GM12878 (cell line): ENCODE measurements around the gene CFAP54. TPM values are rescaled to one million over a fixed set of nuclear protein-coding genes. Genes with fewer than 3 reads are reported as not detected.

ENCODE experiments used
- ATAC-seq: fragments of 200-7000 bp; cut with Tn5 transposase; 3 replicates; pipeline ENCODE4 v1.9.1; 2020; ENCODE audit warnings: mild to moderate bottlenecking, moderate library complexity
- BruUV-seq: library from RNA; stranded (reverse); fragments of 400-500 nt; replicated peaks from 2 replicates; lab custom pipeline; 2021; lab: Mats Ljungman, UMichigan
- CTCF ChIA-PET: fragments of 300-600 bp; sonication (Branson Sonifier 250); formaldehyde crosslinking; extraction: SDS; loops from one replicate; lab custom pipeline; 2021; ENCODE audit warnings: inconsistent platforms; lab: Yijun Ruan, JAX
- POLR2A ChIA-PET: fragments of 350-600 bp; formaldehyde crosslinking; extraction: SDS; loops from one replicate; lab custom pipeline; 2021; ENCODE audit warnings: inconsistent platforms; lab: Charles Lee
- RAD21 ChIA-PET: fragments of 300-600 bp; sonication (Branson Sonifier 250); formaldehyde crosslinking; loops from one replicate; lab custom pipeline; 2023; ENCODE audit warnings: antibody characterized with exemption; ENCODE audit not compliant: unreplicated experiment; lab: Charles Lee
- SMC1A ChIA-PET: fragments of 300-600 bp; sonication (Branson Sonifier 250); formaldehyde crosslinking; loops from one replicate; lab custom pipeline; 2023; ENCODE audit not compliant: unreplicated experiment, uncharacterized antibody; lab: Charles Lee
- DNase-seq: peaks from one replicate; pipeline ENCODE4 v3.0.0-alpha.2; 2011; ENCODE audit warnings: low read depth, low spot score
- FAIRE-seq: peaks from 3 replicates; lab custom pipeline; 2011; peaks lifted over from hg19 to GRCh38; lab: Jason Lieb, UNC
- H2AFZ ChIP-seq: 2 replicates; pipeline ENCODE4 v1.6.0; 2011; ENCODE audit warnings: low read depth, low read length, control low read depth; ENCODE audit not compliant: control insufficient read depth
- H3K27ac ChIP-seq: 2 replicates; pipeline ENCODE4 v1.5.1; 2011; ENCODE audit warnings: control low read depth; ENCODE audit not compliant: control insufficient read depth, insufficient read depth
- H3K27me3 ChIP-seq, 2 experiments: replicated peaks in 1 of 2; 2 replicates each; pipeline versions ENCODE4 v1.6.0 to v1.6.1; 2011; ENCODE audit warnings: low read length in 1 of 2; ENCODE audit not compliant: control insufficient read depth in 2 of 2, insufficient read depth in 2 of 2
- H3K36me3 ChIP-seq, 2 experiments: 2 replicates each; pipeline ENCODE4 v1.5.1; 2011; ENCODE audit warnings: low read length in 1 of 2; ENCODE audit not compliant: control insufficient read depth in 2 of 2, insufficient read depth in 2 of 2
- H3K4me1 ChIP-seq: 2 replicates; pipeline ENCODE4 v1.6.1; 2011; ENCODE audit warnings: mild to moderate bottlenecking, low read length, moderate library complexity, mixed read lengths; ENCODE audit not compliant: control insufficient read depth, insufficient read depth
- H3K4me2 ChIP-seq: 2 replicates; pipeline ENCODE4 v1.6.0; 2011; ENCODE audit warnings: control low read depth; ENCODE audit not compliant: control insufficient read depth, insufficient read depth
- H3K4me3 ChIP-seq: fragments of 200-600 bp; sonication (generic); 2 replicates; pipeline ENCODE4 v1.5.1; 2016
- H3K79me2 ChIP-seq: 2 replicates; pipeline ENCODE4 v1.6.0; 2011; ENCODE audit warnings: low read length; ENCODE audit not compliant: control insufficient read depth, insufficient read depth
- H3K9ac ChIP-seq: 2 replicates; pipeline ENCODE4 v1.8.0; 2011; ENCODE audit warnings: low read length, control low read depth, mixed read lengths; ENCODE audit not compliant: control insufficient read depth, insufficient read depth
- H3K9me3 ChIP-seq: replicated peaks from 3 replicates; pipeline ENCODE4 v1.5.1; 2011; ENCODE audit warnings: mild to moderate bottlenecking, low read length; ENCODE audit not compliant: control insufficient read depth, insufficient read depth
- H4K20me1 ChIP-seq: 2 replicates; pipeline ENCODE4 v1.6.0; 2011; ENCODE audit not compliant: control insufficient read depth, insufficient read depth
- BRCA1 ChIP-seq: IDR thresholded peaks from 2 replicates; pipeline ENCODE4 v1.6.1; 2011; ENCODE audit warnings: low read depth, low read length, improper control_type of control experiment
- FOXM1 ChIP-seq: IDR thresholded peaks from 2 replicates; pipeline ENCODE4 v1.6.1; 2012; ENCODE audit warnings: low read depth, mild to moderate bottlenecking, inconsistent platforms, low read length, moderate library complexity
- NFXL1 ChIP-seq: fragments of 450-650 bp; IDR thresholded peaks from 2 replicates; pipeline ENCODE4 v1.6.1; 2017; ENCODE audit warnings: antibody characterized with exemption, mild to moderate bottlenecking, borderline replicate concordance
- STAT3 ChIP-seq: IDR thresholded peaks from 2 replicates; pipeline ENCODE4 v1.6.1; 2011; ENCODE audit warnings: low read depth, low read length, improper control_type of control experiment
- USF2 ChIP-seq: IDR thresholded peaks from 2 replicates; pipeline ENCODE4 v1.6.1; 2011; ENCODE audit warnings: low read depth, low read length, improper control_type of control experiment, borderline replicate concordance
- ZBED1 ChIP-seq: IDR thresholded peaks from 2 replicates; pipeline ENCODE4 v1.6.1; 2016; ENCODE audit warnings: borderline replicate concordance
- WGBS: methylation state at CpG from one replicate; pipeline ENCODE4 v1.1.6; 2016; ENCODE audit warnings: low lambda C conversion rate; ENCODE audit not compliant: insufficient replicate concordance, insufficient coverage; ENCODE audit errors: missing lambda C conversion rate; 5-methylcytosine and 5-hydroxymethylcytosine counted together
- in situ Hi-C: fragments of 300-500 bp; cut with MboI; formaldehyde crosslinking; loops from 9 replicates; pipeline ENCODE4 v1.14.3; 2018; ENCODE audit warnings: mixed read lengths
- intact Hi-C: fragments of 100-400 bp; cut with micrococcal nuclease; formaldehyde crosslinking; loops from one replicate; pipeline ENCODE4 v1.14.2; 2022; ENCODE audit not compliant: unreplicated experiment
- polyA plus RNA-seq, 11 experiments: library from polyadenylated mRNA; depleted of rRNA in 4 of 11; unstranded in 6 of 11; stranded (reverse) in 5 of 11; fragments of >200 nt; fragmentation: Nextera tagmentation in 4 of 11; fragmentation: Illumina TruSeq in 1 of 11; extraction: Ambion mirVana in 4 of 11; extraction: Trizol in 1 of 11; gene quantifications; 1 replicate in 1 of 11; 2 replicates in 10 of 11; pipeline versions ENCODE4 v1.2.1 to v1.2.3, GENCODE V29; 2011 to 2016; ENCODE audit warnings: inconsistent platforms in 2 of 11, missing spikeins in 2 of 11, low read depth in 1 of 11
- total RNA-seq, 4 experiments: library from RNA; depleted of rRNA in 3 of 4; stranded (reverse); fragments of >200 nt in 3 of 4; fragmentation: Illumina TruSeq in 1 of 4; extraction: Trizol in 1 of 4; gene quantifications; 2 replicates each; pipeline versions ENCODE4 v1.2.1 to v1.2.3, GENCODE V29; 2013 to 2021
- TF ChIP-seq, protein P1 (sequence below): IDR thresholded peaks from 2 replicates; pipeline ENCODE4 v1.6.1; 2012; ENCODE audit warnings: low read depth, low read length, improper control_type of control experiment

The CFAP54 gene
- total and polyA plus RNA-seq, 10 of the 15 experiments (the other 5 are each of a cell fraction or from before 2014, with no cell fraction given), result 0.19 to 1.5 (median 0.56) TPM

GRCh38 chr12:96486751-96487613 lies 2.4 kb upstream of the CFAP54 start:
- ChIA-PET RAD21 (interaction anchor here (1.4 to 5.4 kb wide), 4 partner anchors 27 to 272 kb away, joined by 4 to 118 read pairs (median 6); no protein-coding TSS in a partner anchor), CTCF (interaction anchor here (0.8 to 16.7 kb wide), 6 partner anchors 15 to 500 kb away, joined by 3 to 304 read pairs (median 4); partner anchors contain the start of gene CDK17)

More at GRCh38 chr12:96486751-96487613, 2.4 kb upstream of the CFAP54 start:
- ATAC-seq (no peak), FAIRE-seq (no peak), DNase-seq (no peak)
- BruUV-seq, result no TSS peak
- 91% methylated on average over 12 of the region's 12 CpGs for WGBS
- Histone ChIP-seq H3K36me3 (no peaks in the 10 kb centered on the region), H3K4me3 (no peak overlapping the region), H3K4me1 (peaks cover 16% of the 10 kb centered on the region), H3K9me3 (no peaks in the 10 kb centered on the region), H3K9ac (no peak overlapping the region), H4K20me1 (no peaks in the 10 kb centered on the region), H3K27me3 (no peaks in the 10 kb centered on the region), H3K27ac (no peak overlapping the region), H2AFZ (no peak overlapping the region), H3K79me2 (no peaks in the 10 kb centered on the region), H3K4me2 (no peak overlapping the region)
- intact Hi-C loops (loop anchor here (5.0 kb wide), 1 partner anchor 150 kb away; no protein-coding TSS in a partner anchor), in situ Hi-C loops (no loop called here)
- ChIA-PET POLR2A (interaction anchor here (0.8 kb wide), 1 partner anchor 81 kb away, joined by 3 read pairs; no protein-coding TSS in a partner anchor), SMC1A (interaction anchor here (0.7 to 15.0 kb wide), 9 partner anchors 9 to 90 kb away, joined by 3 to 237 read pairs (median 7); partner anchors contain the start of gene CDK17)
- no peak for TF ChIP-seq FOXM1
- no peak for TF ChIP-seq BRCA1
- no peak for TF ChIP-seq ZBED1
- TF ChIP-seq USF2, result no peak
- TF ChIP-seq, protein P1, sequence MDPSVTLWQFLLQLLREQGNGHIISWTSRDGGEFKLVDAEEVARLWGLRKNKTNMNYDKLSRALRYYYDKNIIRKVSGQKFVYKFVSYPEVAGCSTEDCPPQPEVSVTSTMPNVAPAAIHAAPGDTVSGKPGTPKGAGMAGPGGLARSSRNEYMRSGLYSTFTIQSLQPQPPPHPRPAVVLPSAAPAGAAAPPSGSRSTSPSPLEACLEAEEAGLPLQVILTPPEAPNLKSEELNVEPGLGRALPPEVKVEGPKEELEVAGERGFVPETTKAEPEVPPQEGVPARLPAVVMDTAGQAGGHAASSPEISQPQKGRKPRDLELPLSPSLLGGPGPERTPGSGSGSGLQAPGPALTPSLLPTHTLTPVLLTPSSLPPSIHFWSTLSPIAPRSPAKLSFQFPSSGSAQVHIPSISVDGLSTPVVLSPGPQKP, result no peak
- TF ChIP-seq NFXL1, result no peak
- no peak for TF ChIP-seq STAT3
